K562 (cell line): ENCODE results near the gene ST6GALNAC5.

Experiments used
- CTCF ChIP-seq, 3 experiments: IDR thresholded peaks in 2 of 3; conservative IDR thresholded peaks in 1 of 3; 2 replicates each; pipeline ENCODE4 v1.5.1; 2011 to 2012; ENCODE audit warnings: low read length in 3 of 3, mild to moderate bottlenecking in 3 of 3, control low read depth in 2 of 3, improper control_type of control experiment in 1 of 3, inconsistent platforms in 1 of 3, low read depth in 1 of 3, mixed read lengths in 1 of 3, moderate library complexity in 1 of 3; ENCODE audit not compliant: insufficient read depth in 2 of 3
- EZH2 ChIP-seq: IDR thresholded peaks from 2 replicates; pipeline ENCODE4 v1.6.1; 2012; ENCODE audit warnings: low read depth, mild to moderate bottlenecking, inconsistent platforms, low read length, borderline replicate concordance

- TF ChIP-seq CTCF (IDR thresholded peaks at IDR 0.05 in 2 of 3, conservative IDR thresholded peaks at IDR 0.05 in 1 of 3; ENCODE audit: insufficient read depth in 2 of 3, low read depth in 1 of 3, low read length in 3 of 3) = no peak
- TF ChIP-seq EZH2 = no peak
Observed at GRCh38 chr1:77024500-77024899, 157.2 kb downstream of the ST6GALNAC5 start.
